Activated naive CD4-positive, alpha-beta T cell treated with anti-CD3 and anti-CD28 coated beads, Interleukin-2, amount 10 ng/mL, durations not matched to agents 7 days and 5 days (primary cell): ENCODE data around the gene SZT2.

Experiments used
- CTCF ChIA-PET: fragments of 350-600 bp; sonication (Branson Sonifier 250); formaldehyde crosslinking; loops from one replicate; lab custom pipeline; 2021; ENCODE audit warnings: antibody characterized with exemption; lab: Charles Lee
- DNase-seq: peaks from one replicate; pipeline ENCODE4 v3.0.0-alpha.2; 2020
- H3K27ac Mint-ChIP-seq: one replicate; pipeline ENCODE4 v1.8.0; 2021; ENCODE audit warnings: mild to moderate bottlenecking, moderate library complexity, mixed read lengths
- H3K27me3 Mint-ChIP-seq: one replicate; pipeline ENCODE4 v1.8.0; 2021; ENCODE audit warnings: mild to moderate bottlenecking, mixed read lengths
- H3K36me3 Mint-ChIP-seq: one replicate; pipeline ENCODE4 v1.8.0; 2021; ENCODE audit warnings: mixed read lengths
- H3K4me1 Mint-ChIP-seq: one replicate; pipeline ENCODE4 v1.8.0; 2021; ENCODE audit warnings: mixed read lengths
- H3K4me3 Mint-ChIP-seq: one replicate; pipeline ENCODE4 v1.8.0; 2021; ENCODE audit warnings: mild to moderate bottlenecking, moderate library complexity, mixed read lengths
- H3K9me3 Mint-ChIP-seq: one replicate; pipeline ENCODE4 v1.8.0; 2021; ENCODE audit warnings: mixed read lengths

The SZT2 gene

GRCh38 chr1:43354936-43355335 lies 34.8 kb upstream of the SZT2 start:
- Mint-ChIP-seq H3K4me3 (no peak overlapping the region), H3K27me3 (no peaks in the 10 kb centered on the region), H3K36me3 (peaks cover 14% of the 10 kb centered on the region), H3K9me3 (no peaks in the 10 kb centered on the region), H3K4me1 (peaks cover 23% of the 10 kb centered on the region), H3K27ac (no peak overlapping the region)
- CTCF ChIA-PET, result no interaction called here
- DNase-seq, result no peak

- Mint-ChIP-seq H3K4me1 (peaks cover 46% of the 10 kb centered on the region), H3K4me3 (peak overlapping the region; percentile 95), H3K36me3 (peaks cover 36% of the 10 kb centered on the region), H3K9me3 (no peaks in the 10 kb centered on the region), H3K27me3 (no peaks in the 10 kb centered on the region), H3K27ac (no peak overlapping the region)
- DNase-seq, result no peak
- CTCF ChIA-PET, result interaction anchor here (1.2 to 2.0 kb wide), 2 partner anchors 54 to 283 kb away, joined by 3 to 5 read pairs; no protein-coding TSS in a partner anchor
Observed at GRCh38 chr1:43357251-43357650, 32.4 kb upstream of the SZT2 start.

GRCh38 chr1:43358121-43358745 lies 31.5 kb upstream of the SZT2 start:
- Mint-ChIP-seq H3K36me3 (peaks cover 39% of the 10 kb centered on the region), H3K4me1 (peaks cover 43% of the 10 kb centered on the region)
- peak; percentile 51 for DNase-seq

GRCh38 chr1:43358746-43359693 lies 30.7 kb upstream of the SZT2 start, which contains the start of gene CDC20:
Gene CDC20, plus strand, starts transcription at chr1:43358981. Its CDS starts 235 bp downstream, at chr1:43359216.
- CTCF ChIA-PET, result interaction anchor here (1.1 to 2.0 kb wide), 7 partner anchors 9 to 285 kb away, joined by 3 to 16 read pairs (median 5); partner anchors contain the start of gene ELOVL1
- Mint-ChIP-seq H3K27ac (peak within 1 kb of the TSS; percentile 85), H3K4me1 (peaks cover 48% of the 10 kb centered on the region), H3K9me3 (no peaks in the 10 kb centered on the region), H3K4me3 (peak within 1 kb of the TSS; percentile 95), H3K36me3 (peaks cover 42% of the 10 kb centered on the region), H3K27me3 (no peaks in the 10 kb centered on the region)
- DNase-seq, result peak; percentile 99

More at GRCh38 chr1:43358121-43358745, 31.5 kb upstream of the SZT2 start:
- peak overlapping the region; percentile 95 for H3K4me3 Mint-ChIP-seq
- H3K27ac Mint-ChIP-seq, result peak overlapping the region; percentile 85
- no peaks in the 10 kb centered on the region for H3K9me3 Mint-ChIP-seq
- CTCF ChIA-PET, result interaction anchor here (0.8 to 2.0 kb wide), 10 partner anchors 10 to 284 kb away, joined by 3 to 16 read pairs (median 4); partner anchors contain the start of gene ELOVL1
- no peaks in the 10 kb centered on the region for H3K27me3 Mint-ChIP-seq

- Mint-ChIP-seq H3K4me3 (peak overlapping the region; percentile 95), H3K36me3 (peaks cover 47% of the 10 kb centered on the region), H3K27ac (peak overlapping the region; percentile 52), H3K9me3 (no peaks in the 10 kb centered on the region), H3K4me1 (peaks cover 55% of the 10 kb centered on the region), H3K27me3 (no peaks in the 10 kb centered on the region)
- CTCF ChIA-PET, result no interaction called here
- no peak for DNase-seq
Observed at GRCh38 chr1:43359696-43360095, 30.0 kb upstream of the SZT2 start.

GRCh38 chr1:43360616-43361015 lies 29.1 kb upstream of the SZT2 start:
- peaks cover 64% of the 10 kb centered on the region for H3K4me1 Mint-ChIP-seq
- no peaks in the 10 kb centered on the region for H3K9me3 Mint-ChIP-seq
- peaks cover 55% of the 10 kb centered on the region for H3K36me3 Mint-ChIP-seq
- H3K27ac Mint-ChIP-seq, result no peak overlapping the region
- no peak for DNase-seq
- CTCF ChIA-PET, result no interaction called here
- peak overlapping the region; percentile 95 for H3K4me3 Mint-ChIP-seq
- H3K27me3 Mint-ChIP-seq, result no peaks in the 10 kb centered on the region

GRCh38 chr1:43363283-43363934 lies 26.3 kb upstream of the SZT2 start:
- Mint-ChIP-seq H3K36me3 (peaks cover 62% of the 10 kb centered on the region), H3K27ac (no peak overlapping the region), H3K9me3 (no peaks in the 10 kb centered on the region), H3K4me1 (peaks cover 72% of the 10 kb centered on the region), H3K4me3 (no peak overlapping the region), H3K27me3 (no peaks in the 10 kb centered on the region)
- DNase-seq, result no peak
- CTCF ChIA-PET, result no interaction called here

GRCh38 chr1:43363935-43364525 lies 25.7 kb upstream of the SZT2 start:
- H3K27ac Mint-ChIP-seq, result peak overlapping the region; percentile 59
- H3K36me3 Mint-ChIP-seq, result peaks cover 63% of the 10 kb centered on the region
- no peaks in the 10 kb centered on the region for H3K9me3 Mint-ChIP-seq
- no peak for DNase-seq
- CTCF ChIA-PET, result no interaction called here
- peaks cover 75% of the 10 kb centered on the region for H3K4me1 Mint-ChIP-seq
- no peaks in the 10 kb centered on the region for H3K27me3 Mint-ChIP-seq
- no peak overlapping the region for H3K4me3 Mint-ChIP-seq

GRCh38 chr1:43365678-43366077 lies 24.0 kb upstream of the SZT2 start:
- Mint-ChIP-seq H3K27ac (peak overlapping the region; percentile 61), H3K4me1 (peaks cover 68% of the 10 kb centered on the region), H3K9me3 (no peaks in the 10 kb centered on the region), H3K27me3 (no peaks in the 10 kb centered on the region), H3K4me3 (peak overlapping the region; percentile 83), H3K36me3 (peaks cover 54% of the 10 kb centered on the region)
- no peak for DNase-seq
- CTCF ChIA-PET, result no interaction called here

- no peaks in the 10 kb centered on the region for H3K9me3 Mint-ChIP-seq
- CTCF ChIA-PET, result no interaction called here
- peak overlapping the region; percentile 83 for H3K4me3 Mint-ChIP-seq
- H3K27ac Mint-ChIP-seq, result peak overlapping the region; percentile 61
- no peaks in the 10 kb centered on the region for H3K27me3 Mint-ChIP-seq
- DNase-seq, result peak; percentile 29
- peaks cover 63% of the 10 kb centered on the region for H3K4me1 Mint-ChIP-seq
- H3K36me3 Mint-ChIP-seq, result peaks cover 49% of the 10 kb centered on the region
Observed at GRCh38 chr1:43366179-43366578, 23.5 kb upstream of the SZT2 start.

- H3K27me3 Mint-ChIP-seq, result no peaks in the 10 kb centered on the region
- peak overlapping the region; percentile 83 for H3K4me3 Mint-ChIP-seq
- peak overlapping the region; percentile 78 for H3K27ac Mint-ChIP-seq
- DNase-seq, result no peak
- peaks cover 44% of the 10 kb centered on the region for H3K36me3 Mint-ChIP-seq
- peaks cover 59% of the 10 kb centered on the region for H3K4me1 Mint-ChIP-seq
- CTCF ChIA-PET, result no interaction called here
- H3K9me3 Mint-ChIP-seq, result no peaks in the 10 kb centered on the region
Observed at GRCh38 chr1:43366601-43367025, 23.1 kb upstream of the SZT2 start.

- peaks cover 52% of the 10 kb centered on the region for H3K4me1 Mint-ChIP-seq
Observed at GRCh38 chr1:43367026-43367903, 22.4 kb upstream of the SZT2 start.

More at GRCh38 chr1:43367026-43367903, 22.4 kb upstream of the SZT2 start:
- peak overlapping the region; percentile 83 for H3K4me3 Mint-ChIP-seq
- CTCF ChIA-PET, result interaction anchor here (0.6 to 1.4 kb wide), 5 partner anchors 9 to 140 kb away, joined by 3 to 10 read pairs (median 4); partner anchors contain the start of gene CDC20
- H3K27me3 Mint-ChIP-seq, result no peaks in the 10 kb centered on the region
- H3K27ac Mint-ChIP-seq, result peak overlapping the region; percentile 78
- H3K9me3 Mint-ChIP-seq, result no peaks in the 10 kb centered on the region
- peaks cover 38% of the 10 kb centered on the region for H3K36me3 Mint-ChIP-seq
- peak; percentile 52 for DNase-seq
